GM20000 (cell line): ENCODE measurements around the gene NPM1.
"Not testable (repeated sequence)": the region's sequence is repeated elsewhere in the genome, so short reads cannot be mapped to it uniquely, and the experiment has no call there.

Experiments used
- DNase-seq: peaks from one replicate; pipeline ENCODE4 v3.0.0; 2012; ENCODE audit warnings: low spot score
- CTCF ChIP-seq: IDR thresholded peaks from 2 replicates; pipeline ENCODE4 v1.5.1; 2012; ENCODE audit warnings: mild to moderate bottlenecking, control low read depth; ENCODE audit errors: extremely low read depth, missing control alignments

The NPM1 gene

GRCh38 chr5:171409164-171410136, 21.8 kb downstream of the NPM1 start:
- DNase-seq: no peak
- no peak for TF ChIP-seq CTCF

GRCh38 chr5:171410181-171410580, 22.5 kb downstream of the NPM1 start:
- DNase-seq: no peak
- no peak for TF ChIP-seq CTCF

GRCh38 chr5:171412186-171412585, 24.5 kb downstream of the NPM1 start:
- DNase-seq: no peak
- no peak for TF ChIP-seq CTCF

GRCh38 chr5:171413153-171413910, 25.7 kb downstream of the NPM1 start:
- no peak for TF ChIP-seq CTCF
- DNase-seq: no peak

- not testable (repeated sequence) for DNase-seq
These were observed 26.3 kb downstream of the NPM1 start for GRCh38 chr5:171413993-171414392.

- DNase-seq: no peak
- TF ChIP-seq CTCF: no peak
These were observed 27.6 kb downstream of the NPM1 start for GRCh38 chr5:171415115-171415730.

GRCh38 chr5:171416160-171417049, 28.8 kb downstream of the NPM1 start:
- no peak for TF ChIP-seq CTCF
- DNase-seq: no peak
